ENCODE results near the gene NFIA. TPM values are rescaled to one million over a fixed set of nuclear protein-coding genes. Genes with fewer than 3 reads are reported as not detected.

The NFIA gene
- polyA plus RNA-seq, 12 donors = 29.6 to 378 (median 35.8) TPM

DNA sequence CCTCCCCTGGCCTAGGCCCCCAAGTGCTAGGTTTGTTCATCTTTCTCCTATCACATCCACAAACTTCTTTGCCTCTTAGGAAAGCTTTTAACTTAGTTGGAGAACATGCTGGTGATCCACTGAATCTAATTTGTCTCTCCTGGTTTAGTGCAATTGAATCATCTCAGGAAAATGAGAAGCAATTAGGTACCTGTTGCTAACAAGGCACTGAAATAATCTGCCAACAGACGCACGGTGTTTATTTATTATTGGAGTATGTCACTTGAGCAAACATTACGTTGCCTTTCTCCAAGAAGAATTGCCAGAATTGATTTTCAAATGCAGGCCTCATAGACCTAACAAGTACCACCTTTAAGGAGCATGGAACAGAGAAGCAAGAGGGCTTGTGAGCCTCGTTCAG, 309.4 kb downstream of the NFIA start:
- DNase-seq = no peak

DNA sequence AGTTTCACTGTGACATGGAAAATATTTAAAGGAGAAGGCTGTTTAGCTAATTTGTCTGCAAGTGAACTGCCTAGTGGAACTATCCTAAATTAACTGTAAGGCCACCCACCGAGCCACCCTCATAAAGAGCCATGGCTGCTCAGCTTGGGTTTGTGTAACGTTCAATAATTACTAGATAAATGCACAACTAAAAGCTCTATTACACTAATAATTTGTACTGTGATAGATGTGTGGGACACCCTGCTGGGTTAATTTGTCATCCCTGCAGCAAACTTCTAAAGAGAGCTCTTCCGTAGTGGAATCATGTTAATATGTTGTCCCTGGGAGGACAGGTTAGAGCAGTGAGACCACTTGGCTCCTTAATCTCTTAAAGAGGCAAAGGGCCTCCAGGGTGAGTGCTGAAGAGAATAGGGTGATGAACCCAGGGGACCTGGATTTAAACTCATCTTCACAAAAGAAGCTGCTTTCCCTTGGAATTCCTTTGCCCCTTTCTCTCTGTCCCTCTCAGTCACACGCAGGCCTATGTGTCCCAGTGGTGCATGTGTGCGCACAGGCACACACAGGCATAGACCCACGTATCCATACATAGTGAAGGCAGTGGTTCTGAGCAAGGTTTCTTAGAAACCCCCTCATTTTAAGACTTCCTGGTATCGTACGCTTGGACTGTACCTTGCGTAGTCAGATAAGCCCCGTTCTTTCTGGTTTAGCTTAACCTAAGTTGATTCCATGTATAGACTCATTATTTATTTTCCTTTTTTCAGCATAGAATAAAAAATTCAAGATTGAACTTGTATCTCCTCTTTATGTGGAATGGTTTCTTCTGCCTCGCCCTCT, 310.3 kb downstream of the NFIA start:
- DNase-seq = no peak

DNA sequence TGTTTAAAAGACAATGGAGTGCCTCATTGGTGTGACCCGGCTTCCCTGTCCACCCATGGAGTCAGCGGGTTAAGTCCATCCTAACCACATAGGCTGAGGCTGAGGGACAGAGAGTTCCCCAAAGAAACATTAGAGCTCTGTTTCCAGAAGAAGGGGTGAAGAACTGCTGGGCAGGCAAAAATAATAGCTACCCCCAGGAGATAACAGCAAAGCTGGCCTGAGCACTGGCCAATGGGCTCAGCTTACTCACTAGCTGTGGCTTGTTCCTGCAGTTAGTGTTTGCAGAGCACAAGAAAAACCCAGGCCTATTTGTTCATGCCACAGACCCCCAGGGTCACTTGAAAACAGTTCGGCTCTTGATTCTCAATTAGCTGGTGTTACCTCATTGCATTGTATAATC, 311.2 kb downstream of the NFIA start:
- no peak for DNase-seq

DNA sequence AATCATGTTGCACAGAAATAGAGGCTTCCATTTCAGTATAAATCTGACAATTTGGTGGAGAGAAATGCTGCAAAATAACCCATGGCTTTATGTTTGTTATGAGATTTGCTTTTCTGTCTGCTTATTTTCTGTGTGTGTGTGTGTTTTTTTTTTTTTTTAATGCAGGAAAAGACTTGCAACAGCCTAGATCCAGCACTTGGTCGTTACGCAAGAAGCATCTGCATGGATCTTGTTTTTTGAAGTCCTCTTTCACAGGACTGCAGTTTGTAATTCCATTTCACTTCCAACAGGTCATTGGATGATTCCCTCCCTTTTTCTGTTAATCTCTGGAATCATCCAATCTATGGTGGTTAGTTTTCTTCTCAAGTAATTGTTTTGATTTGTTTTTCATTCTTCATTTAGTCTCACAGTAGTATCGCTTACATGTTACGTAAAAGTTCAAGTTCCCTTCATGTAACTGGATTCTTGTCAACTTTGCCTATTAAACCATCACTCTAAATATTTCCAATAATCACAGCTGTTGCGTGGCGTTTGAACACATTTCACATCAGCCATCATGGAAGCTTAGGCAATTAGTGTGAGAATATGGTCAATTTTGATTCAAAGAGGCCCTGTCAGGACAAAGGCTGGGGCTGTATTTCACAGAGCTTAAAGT, 312.9 kb downstream of the NFIA start:
- no peak for DNase-seq

DNA sequence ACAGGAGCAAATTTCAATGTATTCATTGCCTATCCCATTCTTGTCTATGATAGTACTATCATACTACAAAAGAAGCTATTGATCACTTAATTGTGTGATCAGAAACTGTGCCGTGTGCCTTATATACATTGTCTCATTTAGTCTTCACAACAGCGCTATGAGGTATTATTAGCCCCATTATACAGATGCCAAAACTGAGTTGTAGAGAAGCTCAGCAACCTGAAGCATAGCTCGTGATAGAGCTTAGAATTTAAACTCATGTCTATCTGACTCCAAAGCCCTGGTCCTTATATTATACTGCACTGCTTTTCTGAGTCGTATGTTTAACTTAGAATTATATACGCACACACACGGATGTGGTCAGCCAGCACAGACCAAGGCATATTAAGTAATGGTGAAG, 315.1 kb downstream of the NFIA start:
- DNase-seq = no peak

DNA sequence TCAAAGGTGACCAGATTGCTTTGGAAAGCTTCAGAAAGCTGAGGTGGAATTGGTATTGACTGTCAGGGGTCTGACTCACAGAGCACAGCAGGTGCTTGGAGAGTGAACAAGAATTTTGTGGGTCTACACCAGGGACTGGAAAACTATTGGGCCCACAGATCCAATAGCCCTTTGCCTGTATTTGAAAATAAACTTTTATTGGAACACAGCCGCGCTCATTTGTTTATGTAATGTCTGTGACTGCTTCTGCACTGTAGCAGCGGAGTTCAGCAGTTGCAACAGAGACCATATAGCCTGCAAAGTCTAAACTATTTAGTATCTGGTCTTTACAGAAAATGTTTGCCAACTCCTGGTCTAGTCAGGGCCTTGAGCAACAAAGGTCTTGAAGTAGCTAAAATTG, 315.6 kb downstream of the NFIA start:
- peak; percentile 72 for DNase-seq

DNA sequence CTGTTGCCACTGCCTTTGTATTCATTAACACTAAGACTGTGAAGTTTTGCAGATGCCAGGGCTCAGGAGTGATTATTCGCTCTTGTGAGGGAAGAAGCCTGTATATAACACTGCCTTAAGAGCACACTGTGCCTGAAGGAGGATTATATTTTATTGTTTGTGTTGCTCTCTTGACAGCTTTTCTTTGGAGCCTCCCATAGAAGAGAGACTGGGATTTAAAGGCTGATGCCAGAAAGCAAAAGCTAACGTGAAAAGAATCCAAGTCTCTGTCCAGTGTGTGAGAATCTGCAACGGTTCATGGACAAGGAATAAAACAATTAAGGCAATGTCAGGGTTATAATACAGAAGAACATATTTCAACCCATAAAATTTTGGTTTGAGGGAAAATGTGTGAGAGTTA, 316.8 kb downstream of the NFIA start:
- peak; percentile 66 for DNase-seq

DNA sequence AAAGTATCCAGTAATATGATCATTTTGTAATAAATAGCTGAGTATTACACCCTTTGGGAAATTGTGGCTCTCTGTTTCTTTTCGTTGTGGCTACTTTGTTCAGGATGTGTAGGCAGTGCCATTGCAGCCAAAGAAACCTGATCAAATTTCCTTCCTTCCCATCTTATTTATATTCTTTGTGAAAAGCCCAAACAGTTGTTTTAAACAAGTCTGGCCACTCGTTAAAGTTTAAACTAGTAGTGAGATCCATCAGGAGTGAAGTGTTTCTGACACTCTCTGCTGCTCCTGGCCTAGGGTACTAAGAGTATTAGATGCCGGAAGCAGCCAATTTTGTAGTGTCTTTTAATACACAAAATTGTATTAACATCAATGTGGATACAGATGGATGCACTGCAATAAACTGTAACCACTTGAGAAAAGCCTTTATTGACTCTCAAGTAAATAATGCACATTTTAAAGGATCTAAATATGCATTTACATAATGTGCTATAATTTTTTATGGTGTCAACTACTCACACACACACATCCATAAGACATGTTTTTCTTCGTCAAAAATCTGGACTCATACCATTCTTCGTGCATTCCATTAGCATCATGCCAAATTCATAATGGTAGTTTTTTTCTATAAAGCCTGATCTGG, 317.9 kb downstream of the NFIA start:
- no peak for DNase-seq

DNA sequence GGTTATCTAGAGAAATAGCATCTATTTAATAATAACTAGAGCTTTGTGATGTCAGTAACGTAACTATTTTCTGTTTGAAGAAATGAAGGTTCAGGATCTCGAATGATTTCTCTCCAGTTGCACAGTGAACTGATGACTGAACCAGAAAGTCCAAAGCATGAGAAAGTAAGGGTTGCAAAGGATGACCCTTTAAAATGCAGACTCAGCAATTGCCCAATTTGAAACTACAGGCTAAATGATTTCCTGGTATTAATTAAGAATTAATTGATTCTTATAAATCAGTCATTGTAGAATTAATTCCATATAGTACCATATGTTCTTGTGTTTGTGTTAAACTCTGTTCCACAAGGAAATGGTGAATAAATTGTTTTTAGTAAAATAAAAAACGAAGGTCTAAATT, 318.6 kb downstream of the NFIA start:
- no peak for DNase-seq

DNA sequence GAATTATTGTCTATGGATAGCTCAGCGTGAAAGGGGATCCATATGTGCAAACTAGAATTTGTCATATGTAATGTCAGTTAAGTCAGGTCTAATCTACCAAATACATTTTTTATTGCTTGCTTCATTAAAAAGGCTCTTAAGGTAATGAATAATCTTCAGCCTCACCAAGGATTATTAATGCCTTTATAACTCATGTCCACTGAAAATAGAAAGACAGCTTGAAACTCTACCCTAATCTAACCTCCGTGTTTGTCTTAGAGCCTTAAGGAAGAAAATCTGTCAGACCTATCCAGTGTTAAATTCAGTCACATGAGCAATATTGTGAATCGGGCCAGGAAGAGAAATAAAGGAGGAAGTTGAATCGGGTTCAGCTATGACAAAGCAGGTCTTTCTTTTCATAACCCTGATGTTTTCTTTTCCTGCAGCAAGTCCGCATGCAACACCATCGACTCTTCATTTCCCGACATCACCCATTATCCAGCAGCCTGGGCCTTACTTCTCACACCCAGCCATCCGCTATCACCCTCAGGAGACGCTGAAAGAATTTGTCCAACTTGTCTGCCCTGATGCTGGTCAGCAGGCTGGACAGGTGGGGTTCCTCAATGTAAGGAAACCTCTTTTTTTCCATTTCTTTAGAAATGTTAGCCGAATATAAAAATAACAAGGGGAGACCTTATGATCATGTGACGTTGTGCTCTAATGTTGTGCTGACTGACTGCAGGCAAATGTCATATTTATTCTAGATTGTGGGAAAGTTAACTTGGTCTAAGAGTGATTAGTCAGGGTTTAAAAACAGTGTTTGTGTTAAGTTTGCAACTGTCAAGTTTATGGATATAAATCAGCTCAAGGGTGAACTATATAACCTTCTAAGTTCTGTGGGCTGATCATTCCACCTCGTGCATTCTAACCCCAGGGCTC, 321.6 kb downstream of the NFIA start:
- no peak for DNase-seq

DNA sequence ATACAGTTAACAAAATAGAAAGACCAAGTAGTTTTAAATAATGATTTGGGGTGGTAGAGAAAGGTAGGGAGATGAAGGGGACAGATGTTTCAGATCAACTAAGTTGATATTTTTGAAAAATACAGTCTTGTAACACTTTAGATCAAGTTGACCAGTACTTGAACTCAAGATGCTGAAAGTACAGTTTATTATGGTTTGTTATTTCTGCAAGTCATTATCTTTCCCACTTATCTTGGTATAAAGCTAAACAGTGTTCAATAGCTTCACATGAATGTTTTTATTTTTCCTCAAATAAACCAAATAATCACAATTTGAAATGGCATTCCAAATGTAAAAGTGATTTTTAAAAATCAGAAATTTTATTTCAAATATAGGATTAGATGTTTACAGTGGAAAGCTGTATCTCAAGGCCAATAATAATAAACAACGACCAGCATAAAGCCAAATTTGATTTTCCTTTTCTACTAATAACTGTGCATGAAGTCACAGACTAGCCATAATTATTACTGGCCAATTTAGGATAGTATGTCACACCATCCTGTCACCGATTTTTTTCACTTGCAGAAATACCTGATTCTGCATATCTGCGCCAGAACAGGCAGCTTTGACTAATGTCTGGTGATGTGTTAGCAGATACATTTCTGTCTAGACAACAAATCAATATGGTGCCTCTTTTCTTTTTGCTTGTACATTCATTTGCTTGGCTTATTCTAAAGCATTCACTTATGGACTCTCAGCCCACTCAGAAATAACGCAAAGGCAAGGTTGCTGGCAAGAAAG, 322.4 kb downstream of the NFIA start:
- no peak for DNase-seq

DNA sequence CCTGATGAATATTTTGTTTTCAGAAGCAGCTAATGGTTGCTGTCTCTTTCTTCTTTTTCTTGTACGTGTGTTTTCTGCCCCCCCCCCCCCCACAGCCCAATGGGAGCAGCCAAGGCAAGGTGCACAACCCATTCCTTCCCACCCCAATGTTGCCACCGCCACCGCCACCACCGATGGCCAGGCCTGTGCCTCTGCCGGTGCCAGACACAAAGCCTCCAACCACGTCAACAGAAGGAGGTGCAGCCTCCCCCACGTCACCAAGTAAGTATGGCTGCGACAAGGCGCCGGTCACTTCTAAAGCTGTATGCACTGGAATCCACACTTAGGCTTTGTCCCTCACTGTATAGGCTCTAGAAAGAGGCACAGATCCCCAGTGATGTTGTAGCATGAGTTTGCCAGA, 324.1 kb downstream of the NFIA start:
- no peak for DNase-seq

DNA sequence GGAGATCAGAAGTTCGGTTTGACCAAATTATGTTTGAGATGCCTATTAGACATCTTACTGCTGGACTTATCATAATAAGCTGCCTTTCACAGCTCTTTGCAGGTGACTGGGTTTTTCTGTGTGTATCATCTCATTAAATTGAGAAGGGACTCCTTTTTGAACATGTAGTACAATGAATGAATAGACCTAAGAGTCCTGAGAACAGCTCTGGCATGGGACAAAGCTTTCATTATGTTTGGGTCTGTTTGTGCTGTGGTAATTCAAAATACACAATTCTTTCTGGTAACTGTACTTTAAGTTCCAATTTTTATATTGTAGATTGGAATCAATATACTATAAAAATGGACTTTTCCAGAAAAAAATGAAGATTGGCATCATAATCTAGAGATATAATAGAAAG, 330.2 kb downstream of the NFIA start:
- DNase-seq = no peak

DNA sequence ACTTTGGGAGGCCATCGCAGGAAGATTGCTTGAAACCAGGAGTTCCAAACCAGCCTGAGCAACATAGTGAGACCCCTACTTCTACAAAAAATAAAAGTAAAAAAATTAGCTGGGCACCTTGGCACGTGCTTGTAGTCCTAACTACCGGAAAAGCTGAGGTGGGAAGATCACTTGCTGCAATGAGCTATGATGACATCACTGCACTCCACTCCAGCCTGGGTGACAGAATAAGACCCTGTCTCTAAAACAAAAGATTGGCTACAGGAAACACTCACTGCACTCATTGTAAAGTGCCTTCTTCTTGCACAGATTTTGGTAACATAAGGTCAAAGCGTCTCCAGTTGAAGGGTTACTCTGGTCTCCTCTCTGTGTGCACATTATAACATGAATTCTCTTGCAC, 336.8 kb downstream of the NFIA start:
- DNase-seq = no peak

DNA sequence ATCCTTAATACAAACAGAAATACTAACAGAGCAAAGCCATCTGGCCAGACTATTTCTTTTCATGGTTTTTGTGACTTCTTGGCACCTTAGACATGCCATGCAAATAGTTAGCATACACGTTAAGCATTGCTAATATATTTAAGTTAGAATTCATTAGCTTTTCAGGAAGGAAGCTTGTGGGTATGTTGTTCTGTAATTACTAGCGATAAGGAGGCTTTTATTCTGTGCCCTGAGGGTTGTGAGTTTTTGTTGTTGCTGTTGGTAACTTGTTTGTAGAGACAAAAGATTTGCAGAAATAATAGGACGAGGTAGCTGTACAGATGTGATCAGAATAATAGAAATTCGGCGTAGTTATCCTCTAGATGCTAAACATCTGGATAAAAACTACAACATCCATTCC, 337.3 kb downstream of the NFIA start:
- no peak for DNase-seq

DNA sequence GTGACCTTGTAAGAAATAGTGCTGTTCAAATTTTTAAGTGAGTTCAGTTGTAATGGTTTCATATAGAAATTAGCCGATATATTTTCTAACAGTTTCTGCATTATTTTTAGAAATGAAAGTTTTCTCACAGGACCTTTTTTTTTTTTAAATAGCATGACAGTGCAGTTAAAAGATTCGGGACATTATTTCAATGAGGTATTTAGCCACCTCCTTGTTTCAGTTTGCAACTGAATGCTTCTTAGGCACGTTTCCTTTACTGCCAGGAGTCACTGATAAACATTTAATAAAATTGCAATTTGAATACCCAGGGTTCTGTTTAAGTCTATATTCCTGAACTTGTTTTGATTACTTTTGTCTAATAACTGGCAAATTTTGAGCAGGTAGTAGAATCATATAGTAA, 337.9 kb downstream of the NFIA start:
- DNase-seq = no peak

DNA sequence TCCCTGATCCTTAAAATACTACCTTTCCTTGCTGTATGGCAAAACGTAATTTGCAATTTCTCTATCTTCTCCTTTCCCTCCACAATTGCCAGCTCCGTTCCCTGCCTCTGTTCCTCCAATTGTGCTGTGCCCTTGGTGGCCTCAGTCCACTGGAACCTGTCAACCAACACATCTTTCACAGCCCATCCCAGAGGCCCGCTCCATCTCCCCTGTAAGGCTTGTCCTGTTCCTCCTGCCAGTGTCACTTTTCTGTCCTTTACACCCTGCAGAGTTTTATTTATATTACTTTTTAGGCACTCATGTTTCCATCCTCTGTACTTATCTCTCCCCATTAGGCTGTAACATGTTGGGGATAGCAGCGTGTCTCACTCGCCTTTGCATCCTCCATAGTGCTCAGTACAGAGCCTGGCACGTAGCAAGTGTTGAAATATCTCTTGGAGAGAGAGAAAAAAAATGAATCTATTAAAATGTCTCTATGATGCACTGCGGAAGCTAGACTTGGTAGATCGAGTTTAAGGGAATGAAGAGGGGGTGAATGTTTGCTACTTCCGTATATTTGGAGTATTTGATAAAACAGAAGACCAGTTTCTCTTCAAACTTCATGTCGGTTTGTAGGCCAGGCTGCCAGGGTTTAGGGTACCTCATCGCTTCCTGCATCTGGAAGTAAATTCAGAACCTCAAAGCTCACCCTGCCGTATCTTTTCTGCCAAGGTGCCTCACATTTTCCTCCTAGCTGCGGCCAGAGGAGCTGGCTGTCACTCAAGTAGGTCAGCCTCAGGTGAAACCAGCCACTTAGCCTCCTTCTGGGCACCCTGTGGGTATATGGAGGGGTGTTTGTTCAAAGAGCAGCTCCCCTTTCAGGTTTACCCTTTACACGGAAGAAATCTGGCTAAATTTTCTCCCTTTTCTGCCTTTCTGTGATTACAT, 338.8 kb downstream of the NFIA start:
- DNase-seq = no peak

DNA sequence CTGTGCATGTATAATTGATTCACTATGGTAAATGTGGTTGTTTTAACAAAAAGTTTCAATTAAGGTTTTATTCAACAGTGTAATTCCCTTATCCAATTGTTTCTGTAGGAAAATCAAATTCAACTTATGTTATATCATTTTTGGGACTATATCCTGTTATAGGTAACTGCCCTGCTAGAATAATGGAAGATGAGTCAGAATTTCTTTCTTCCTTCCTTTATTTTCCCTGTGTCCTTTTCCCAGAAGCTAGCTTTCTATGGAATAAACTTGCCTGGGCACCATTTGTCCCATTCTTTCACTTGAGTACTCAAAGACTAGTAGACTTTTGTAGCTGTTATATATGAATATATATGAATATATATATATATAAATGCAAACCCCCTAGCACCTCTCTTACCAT, 341.3 kb downstream of the NFIA start:
- no peak for DNase-seq

DNA sequence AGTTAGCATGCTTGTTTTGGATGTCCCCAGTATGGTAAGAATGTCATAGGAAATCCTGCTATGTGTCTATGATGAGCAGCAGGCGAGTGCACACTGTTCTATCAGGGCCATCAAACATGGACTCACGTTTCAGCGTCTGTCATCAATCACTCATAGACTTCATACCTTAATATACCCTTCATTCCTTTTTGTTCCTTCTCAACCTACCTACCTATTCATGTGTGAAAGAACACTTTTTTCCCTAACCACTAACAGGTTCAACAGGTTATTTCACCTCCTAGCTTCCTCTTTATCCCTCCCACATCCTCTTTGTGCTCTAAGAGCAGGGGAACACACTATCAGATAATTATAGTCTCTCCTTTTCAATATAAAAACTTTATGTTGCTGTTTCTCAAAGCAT, 342.0 kb downstream of the NFIA start:
- DNase-seq = no peak

DNA sequence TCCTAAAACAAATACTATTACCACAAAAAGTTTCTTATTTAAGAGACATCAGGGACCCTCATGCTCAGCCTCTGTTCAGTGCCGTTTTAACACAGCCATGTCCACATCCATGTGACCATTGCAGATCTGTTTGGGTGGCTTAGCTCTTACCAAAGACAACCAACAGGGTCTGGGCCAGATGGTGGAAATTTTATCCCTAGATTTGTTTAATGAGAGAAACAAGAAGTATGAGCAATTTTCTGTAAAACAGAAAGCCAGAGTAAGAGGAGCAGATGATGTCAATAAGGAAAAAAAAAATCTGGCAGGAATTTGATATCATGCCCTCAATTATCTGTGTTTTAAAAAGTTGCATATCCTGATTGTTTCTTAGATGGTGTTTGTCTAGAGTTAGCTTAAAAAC, 342.7 kb downstream of the NFIA start:
- DNase-seq = no peak

Measured in muscle of arm (tissue), 12 donors.